ENCODE data around the gene AKAP14.
"Not testable (repeated sequence)": the region's sequence is repeated elsewhere in the genome, so short reads cannot be mapped to it uniquely, and the experiment has no call there.

The AKAP14 gene

DNA sequence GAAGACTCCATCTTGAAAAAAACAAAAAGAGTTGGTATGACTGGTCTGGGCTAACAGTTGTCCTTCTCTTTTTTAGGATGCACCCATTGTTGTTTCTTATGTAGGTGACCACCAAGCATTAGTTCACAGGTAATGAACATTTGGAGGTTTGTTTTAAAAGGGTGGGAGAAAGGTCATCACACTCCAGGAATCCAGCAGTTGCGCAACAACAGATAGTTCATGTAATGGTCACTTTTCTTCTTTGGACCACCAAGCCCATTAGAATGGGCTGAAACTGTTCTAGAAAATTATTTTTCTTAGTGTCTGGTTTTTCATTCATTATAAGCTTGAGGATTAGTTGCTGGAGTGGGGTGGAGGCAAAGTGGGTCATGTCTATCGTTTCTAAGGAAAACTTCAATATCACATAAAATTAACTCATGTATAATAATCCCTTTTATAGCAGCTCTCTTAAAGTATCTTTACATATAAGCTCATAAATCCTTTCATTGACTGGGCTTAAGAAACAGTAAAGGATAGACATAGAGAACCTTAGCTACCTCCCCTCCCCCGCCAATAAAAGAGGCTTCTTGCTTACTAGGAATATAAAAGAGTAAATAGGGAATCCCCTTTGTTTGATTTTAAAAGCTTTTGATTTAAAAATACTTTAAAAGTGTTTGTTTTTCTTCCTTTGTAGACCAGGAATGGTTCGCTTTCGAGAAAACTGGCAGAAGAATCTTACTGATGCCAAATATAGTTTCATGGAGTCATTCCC is 24.3 kb downstream of the AKAP14 start:
- no peak overlapping the region for H3K27ac ChIP-seq
- DNase-seq (ENCODE audit: low read depth, low spot score), result no peak

DNA sequence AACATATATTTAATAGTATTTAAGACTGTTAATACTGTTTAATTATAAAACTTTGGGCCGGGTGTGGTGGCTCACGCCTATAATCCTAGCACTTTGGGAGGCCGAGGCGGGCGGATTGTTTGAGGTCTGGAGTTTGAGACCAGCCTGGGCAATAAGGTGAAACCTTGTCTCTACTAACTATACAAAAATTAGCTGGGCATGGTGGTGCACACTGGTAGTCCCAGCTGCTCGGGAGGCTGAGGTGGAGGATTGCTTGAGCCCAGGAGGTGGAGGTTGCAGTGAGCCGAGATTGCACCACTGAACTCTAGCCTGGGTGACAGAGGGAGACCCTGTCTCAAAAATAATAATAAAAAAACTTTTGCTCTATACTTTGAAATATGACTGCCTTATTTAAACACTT is 26.7 kb downstream of the AKAP14 start:
- DNase-seq (ENCODE audit: low read depth, low spot score); H3K27ac ChIP-seq: not testable (repeated sequence)

DNA sequence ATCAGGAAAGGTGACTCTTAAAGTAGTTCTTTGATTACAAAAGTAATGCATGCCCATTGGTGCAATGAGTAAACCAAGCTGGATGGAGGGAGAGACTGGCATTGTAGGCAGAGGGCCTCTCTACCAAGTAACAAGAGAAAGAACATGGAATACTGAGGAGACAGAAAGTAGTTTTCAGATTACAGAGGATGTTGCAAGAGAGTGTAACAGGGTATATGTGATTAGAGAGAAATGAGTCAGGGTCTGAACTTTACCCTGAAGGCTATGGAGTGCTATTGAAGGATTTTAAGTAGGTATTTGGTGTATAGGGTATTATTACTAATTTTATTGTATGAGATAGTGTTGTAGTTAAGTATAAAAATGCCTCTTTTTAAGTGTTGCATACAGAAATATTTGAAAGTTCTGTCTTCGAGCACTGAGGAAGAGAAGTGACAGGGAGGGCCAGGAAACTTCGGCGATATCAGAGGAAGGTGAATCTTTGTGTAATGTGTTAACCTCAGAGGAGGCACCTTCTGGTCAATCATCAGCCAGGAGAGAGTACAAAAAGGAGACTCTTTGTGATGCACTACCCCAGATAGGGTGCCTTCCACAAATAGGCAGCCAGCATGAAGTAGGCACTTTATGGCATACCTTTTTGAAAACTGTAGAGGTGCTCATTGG is 39.7 kb downstream of the AKAP14 start:
- no peak for DNase-seq (ENCODE audit: low read depth, low spot score)
- no peak overlapping the region for H3K27ac ChIP-seq

DNA sequence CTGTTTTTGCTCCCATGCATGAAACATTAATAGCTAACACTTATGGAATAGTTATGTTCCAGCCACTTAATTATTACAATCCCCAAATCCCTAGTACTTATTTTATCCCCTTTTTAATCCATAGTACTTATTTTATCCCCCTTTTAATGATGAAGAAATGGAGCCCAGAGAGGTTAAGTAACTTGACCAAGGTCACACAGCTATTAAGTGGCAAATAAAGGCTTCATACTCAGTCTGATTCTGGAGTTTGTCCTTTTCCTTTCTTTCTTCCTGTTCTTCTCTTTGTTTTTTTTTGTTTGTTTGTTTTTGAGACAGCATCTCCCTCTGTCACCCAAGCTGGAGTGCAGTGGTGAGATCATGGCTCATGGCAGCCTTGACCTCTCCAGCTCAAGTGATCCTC is 45.6 kb downstream of the AKAP14 start:
- DNase-seq (ENCODE audit: low read depth, low spot score), result no peak
- H3K27ac ChIP-seq, result no peak overlapping the region

DNA sequence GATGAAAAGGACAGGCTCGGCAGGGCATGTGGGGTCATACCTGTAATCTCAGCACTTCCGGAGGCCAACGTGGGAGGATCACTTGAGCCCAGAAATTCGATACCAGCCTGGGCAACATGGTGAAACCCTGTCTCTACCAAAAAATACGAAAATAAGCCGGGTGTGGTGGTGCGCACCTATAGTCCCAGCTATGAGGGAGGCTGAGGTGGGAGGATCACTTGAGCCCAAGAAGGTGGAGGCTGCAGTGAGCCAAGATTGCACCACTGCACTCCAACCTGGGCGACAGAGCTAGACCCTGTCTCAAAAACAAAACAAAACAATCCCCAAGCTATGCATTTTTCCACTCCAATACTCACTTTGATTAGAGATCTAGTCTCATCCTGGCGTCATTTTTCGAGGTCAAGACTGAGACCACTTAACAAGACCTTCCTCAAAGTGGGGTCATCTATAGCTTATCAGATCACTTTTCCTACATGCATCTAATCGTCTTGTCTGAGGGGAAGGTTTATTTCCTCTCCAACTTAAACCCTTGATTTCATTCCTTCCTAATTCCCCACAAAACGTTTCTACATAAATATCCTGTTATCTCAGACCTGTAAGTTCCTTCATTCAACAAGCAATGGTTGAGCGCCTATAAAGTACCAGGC is 46.6 kb downstream of the AKAP14 start:
- no peak for DNase-seq (ENCODE audit: low read depth, low spot score)
- peak overlapping the region; percentile 86 for H3K27ac ChIP-seq

DNA sequence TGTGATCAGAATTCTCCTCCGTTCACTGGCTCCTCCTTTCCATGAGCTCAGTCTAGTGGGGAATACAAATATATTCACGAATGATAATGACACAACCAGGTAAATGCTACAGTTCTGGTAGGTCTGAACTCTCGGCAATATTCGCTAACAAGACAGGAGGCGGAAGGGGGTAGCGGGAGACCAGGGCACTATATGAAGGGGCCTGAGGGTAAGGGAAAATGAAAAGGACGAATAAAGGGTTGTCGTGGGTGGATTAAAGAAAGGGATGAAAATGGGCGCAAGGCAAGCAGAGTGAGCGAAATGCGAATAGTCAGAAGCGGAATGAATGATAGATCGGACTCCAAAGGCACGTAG is 47.1 kb downstream of the AKAP14 start:
- no peak for DNase-seq (ENCODE audit: low read depth, low spot score)
- H3K27ac ChIP-seq, result peak overlapping the region; percentile 86

DNA sequence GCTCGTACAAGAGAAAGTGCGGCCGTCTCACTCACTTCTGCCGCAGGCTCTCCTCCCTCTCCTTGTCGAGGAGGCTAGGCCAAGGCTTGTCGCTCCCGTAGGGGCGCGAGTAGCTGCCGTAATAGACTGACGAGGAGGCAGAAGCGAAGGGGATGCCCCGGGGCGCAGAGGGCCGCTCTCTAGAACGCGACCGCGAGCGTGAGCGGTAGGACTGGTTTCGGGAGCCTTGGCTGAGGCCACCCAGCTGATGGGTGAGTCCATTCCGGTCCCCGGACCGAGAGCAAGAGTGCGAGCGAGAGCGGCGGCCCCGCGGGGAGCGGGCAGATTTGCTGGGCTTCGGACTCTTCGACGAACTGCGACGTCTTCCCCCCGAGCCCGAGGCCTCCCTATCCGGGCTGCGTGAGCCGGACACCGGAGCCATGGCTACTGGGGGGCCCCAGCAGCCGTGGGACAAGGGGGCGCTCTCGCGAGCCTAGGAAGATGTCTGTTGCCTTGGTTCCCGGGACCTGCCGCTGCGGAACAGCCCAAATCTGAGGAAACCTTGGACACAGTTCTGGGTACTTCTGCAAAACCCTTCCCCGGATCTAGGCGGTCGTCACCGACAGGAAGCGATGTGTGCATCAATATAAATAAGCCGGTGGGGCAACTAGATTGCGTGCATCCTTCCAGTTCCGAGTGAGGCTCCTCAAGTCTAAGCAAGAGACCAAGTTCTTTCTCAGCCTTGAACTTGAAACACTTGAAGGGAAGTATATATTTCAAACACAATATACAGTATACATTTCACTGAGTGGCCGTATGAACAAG is 47.7 kb downstream of the AKAP14 start, which contains the start of gene NKAP:
Gene NKAP, minus strand, starts transcription at position 567 of the 804 bp plus-strand sequence. Its CDS starts 146 bp downstream, at position 421.
- peak within 1 kb of the TSS; percentile 86 for H3K27ac ChIP-seq
- DNase-seq (ENCODE audit: low read depth, low spot score), result peak; percentile 65

DNA sequence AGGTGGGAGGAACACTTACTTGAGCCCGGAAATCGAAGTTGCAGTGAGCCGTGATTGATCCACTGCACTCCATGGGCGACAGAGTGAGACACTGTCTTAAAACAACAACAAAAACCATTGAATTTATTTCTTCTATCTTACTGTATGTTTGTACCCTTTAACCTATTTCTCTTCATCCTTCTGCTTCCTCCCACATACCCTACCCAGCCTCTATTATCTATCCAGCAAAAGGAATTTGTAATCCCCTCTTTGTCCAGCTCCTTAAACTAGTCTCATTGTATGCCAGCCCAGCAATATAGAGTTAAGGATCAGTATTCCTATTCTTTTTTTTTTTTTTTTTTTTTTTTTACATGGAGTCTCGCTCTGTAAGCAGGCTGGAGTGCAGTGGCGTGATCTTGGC is 49.8 kb downstream of the AKAP14 start:
- H3K27ac ChIP-seq, result no peak overlapping the region
- DNase-seq (ENCODE audit: low read depth, low spot score), result no peak

DNA sequence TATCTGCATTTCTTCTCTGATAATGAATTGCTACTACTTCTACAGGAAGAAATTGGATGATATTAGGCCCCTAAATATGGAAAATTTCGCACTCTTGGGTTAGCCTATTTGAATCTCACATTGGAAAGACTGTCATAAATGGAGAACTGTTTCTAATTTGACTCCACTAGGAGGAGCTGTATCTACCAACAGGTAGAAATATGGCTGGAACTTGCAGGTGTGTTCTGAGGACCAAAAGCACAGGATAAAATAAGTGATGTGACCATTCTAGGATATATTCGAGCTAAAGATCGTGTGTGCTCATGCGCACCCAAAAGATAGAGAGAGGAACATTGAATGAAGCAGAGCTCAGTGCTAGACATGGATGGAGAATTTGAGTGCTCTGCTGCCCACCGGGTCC is 52.7 kb downstream of the AKAP14 start:
- DNase-seq (ENCODE audit: low read depth, low spot score), result no peak
- no peak overlapping the region for H3K27ac ChIP-seq

DNA sequence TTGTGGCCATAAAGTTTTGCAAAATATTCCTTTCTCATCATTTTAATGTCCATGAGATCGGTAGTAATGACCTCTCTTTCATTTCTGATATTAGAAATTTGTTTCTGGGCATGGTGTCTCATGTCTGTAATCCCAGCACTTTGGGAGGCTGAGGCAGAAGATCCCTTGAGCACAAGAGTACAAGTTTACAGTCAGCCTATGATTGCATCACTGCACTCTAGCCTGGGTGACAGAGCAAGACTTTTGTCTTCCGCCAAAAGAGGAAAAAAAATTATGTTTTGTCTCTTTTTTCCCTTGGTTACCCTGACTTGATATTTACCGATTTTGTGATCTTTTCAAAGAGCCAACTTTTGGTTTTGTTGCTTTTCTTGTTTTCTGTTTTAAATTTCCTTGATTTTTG is 58.7 kb downstream of the AKAP14 start:
- H3K27ac ChIP-seq, result no peak overlapping the region
- no peak for DNase-seq (ENCODE audit: low read depth, low spot score)

DNA sequence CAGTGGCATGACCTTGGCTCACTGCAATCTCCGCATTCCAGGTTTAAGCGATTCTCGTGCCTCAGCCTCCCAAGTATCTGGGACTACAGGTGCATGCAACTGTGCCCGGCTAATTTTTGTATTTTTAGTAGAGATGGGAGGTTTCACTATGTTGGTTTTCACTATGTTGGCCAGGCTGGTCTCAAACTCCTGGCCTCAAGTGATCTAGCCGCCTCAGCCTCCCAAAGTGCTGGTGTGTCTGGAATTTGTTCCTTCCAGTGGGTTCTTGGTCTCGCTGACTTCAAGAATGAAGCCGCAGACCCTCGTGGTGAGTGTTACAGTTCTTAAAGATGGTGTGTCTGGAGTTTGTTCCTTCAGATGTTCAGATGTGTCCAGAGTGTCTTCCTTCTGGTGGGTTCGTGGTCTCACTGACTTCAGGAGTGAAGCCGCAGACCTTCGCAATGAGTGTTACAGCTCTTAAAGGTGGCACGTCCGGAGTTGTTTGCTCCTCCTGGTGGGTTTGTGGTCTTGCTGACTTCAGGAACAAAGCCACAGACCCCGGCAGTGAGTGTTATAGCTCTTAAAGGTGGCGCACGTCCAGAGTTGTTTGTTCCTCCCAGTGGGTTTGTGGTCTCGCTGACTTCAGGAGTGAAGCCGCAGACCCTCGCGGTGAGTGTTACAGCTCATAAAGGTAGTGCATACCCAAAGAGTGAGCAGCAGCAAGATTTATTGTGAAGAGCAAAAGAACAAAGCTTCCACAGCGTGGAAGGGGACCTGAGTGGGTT is 60.3 kb downstream of the AKAP14 start:
- H3K27ac ChIP-seq; DNase-seq (ENCODE audit: low read depth, low spot score): not testable (repeated sequence)

DNA sequence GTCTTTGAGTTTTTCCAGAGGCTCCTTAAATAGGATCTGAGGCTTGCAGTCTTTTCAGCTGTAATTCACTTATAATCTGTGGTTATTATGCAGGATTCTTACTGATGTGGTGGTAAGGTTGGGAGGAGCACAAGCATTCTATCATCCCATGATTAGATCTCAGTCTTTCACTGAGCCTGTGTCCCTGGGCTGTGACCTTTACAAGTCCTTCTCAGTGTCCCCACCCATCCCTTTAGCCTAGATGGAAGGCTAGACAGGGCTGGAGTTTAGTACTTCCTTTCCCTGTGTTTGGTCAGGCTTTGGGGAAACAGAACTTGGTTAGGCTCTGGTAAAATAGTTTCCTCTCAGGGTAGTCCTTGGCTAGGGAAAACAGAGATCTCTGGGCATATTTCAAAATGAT is 64.9 kb downstream of the AKAP14 start:
- no peak for DNase-seq (ENCODE audit: low read depth, low spot score)
- no peak overlapping the region for H3K27ac ChIP-seq

DNA sequence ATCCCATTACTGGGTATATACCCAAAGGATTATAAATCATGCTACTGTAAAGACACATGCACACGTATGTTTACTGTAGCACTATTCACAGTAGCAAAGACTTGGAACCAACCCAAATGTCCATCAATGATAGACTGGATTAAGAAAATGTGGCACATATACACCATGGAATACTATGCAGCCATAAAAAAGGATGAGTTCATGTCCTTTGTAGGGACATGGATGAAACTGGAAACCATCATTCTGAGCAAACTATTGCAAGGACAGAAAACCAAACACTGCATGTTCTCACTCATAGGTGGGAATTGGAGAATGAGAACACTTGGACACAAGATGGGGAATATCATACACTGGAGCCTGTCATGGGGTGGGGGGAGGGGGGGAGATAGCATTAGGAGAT is 71.1 kb downstream of the AKAP14 start:
- H3K27ac ChIP-seq; DNase-seq (ENCODE audit: low read depth, low spot score): not testable (repeated sequence)
